ENCODE measurements around the gene TMEM51.

TMEM51 gene

DNA sequence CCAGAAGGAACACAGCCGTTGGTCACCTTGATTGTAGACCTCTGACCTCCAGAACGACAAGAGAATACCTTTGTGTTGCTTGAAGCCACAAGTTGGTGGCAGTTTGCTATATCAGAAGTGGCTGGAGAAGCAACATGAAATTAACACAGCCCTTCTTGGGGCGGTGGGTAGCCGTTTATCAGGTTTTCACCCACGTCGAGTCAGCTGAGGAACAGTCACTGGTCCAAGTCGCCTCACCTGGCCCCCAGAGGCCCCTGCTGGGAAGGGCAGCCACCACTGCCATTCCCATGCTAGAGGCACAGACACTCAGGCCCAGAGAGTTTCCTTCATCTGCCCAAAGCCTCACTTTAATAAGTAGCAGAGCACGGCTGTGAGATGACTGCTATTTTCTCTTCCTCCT lies 37.7 kb downstream of the TMEM51 start:
- Histone ChIP-seq H3F3A (ENCODE audit: control insufficient read depth, insufficient read depth) (no peaks in the 10 kb centered on the region), H3K36me3 (ENCODE audit: control insufficient read depth, low read length) (no peaks in the 10 kb centered on the region), H3K4me2 (ENCODE audit: low read length) (no peak overlapping the region), H4K20me1 (ENCODE audit: control insufficient read depth, insufficient read depth, low read depth, low read length) (no peaks in the 10 kb centered on the region), H3K27ac (ENCODE audit: low read depth, low read length) (no peak overlapping the region), H3K27me3 (ENCODE audit: control insufficient read depth, low read length) (peaks cover 8% of the 10 kb centered on the region; the same call in 1 of the 2 replicates), H3K9me2 (replicated peaks; ENCODE audit: control insufficient read depth, low read length) (no peaks in the 10 kb centered on the region), H3K4me1 (ENCODE audit: control insufficient read depth, low read length) (no peaks in the 10 kb centered on the region), H3K9me3 (ENCODE audit: control insufficient read depth, insufficient read depth, low read length) (no peaks in the 10 kb centered on the region), H3K4me3 (ENCODE audit: low read length) (no peak overlapping the region), H3K79me2 (ENCODE audit: control insufficient read depth, low read length) (no peaks in the 10 kb centered on the region)
- no peak for TF ChIP-seq EZH2phosphoT487 (IDR thresholded peaks at IDR 0.05; ENCODE audit: borderline replicate concordance, low read length)
- TF ChIP-seq, protein P1, sequence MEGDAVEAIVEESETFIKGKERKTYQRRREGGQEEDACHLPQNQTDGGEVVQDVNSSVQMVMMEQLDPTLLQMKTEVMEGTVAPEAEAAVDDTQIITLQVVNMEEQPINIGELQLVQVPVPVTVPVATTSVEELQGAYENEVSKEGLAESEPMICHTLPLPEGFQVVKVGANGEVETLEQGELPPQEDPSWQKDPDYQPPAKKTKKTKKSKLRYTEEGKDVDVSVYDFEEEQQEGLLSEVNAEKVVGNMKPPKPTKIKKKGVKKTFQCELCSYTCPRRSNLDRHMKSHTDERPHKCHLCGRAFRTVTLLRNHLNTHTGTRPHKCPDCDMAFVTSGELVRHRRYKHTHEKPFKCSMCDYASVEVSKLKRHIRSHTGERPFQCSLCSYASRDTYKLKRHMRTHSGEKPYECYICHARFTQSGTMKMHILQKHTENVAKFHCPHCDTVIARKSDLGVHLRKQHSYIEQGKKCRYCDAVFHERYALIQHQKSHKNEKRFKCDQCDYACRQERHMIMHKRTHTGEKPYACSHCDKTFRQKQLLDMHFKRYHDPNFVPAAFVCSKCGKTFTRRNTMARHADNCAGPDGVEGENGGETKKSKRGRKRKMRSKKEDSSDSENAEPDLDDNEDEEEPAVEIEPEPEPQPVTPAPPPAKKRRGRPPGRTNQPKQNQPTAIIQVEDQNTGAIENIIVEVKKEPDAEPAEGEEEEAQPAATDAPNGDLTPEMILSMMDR (IDR thresholded peaks at IDR 0.05; ENCODE audit: low read depth, low read length, poor library complexity, severe bottlenecking) = no peak

DNA sequence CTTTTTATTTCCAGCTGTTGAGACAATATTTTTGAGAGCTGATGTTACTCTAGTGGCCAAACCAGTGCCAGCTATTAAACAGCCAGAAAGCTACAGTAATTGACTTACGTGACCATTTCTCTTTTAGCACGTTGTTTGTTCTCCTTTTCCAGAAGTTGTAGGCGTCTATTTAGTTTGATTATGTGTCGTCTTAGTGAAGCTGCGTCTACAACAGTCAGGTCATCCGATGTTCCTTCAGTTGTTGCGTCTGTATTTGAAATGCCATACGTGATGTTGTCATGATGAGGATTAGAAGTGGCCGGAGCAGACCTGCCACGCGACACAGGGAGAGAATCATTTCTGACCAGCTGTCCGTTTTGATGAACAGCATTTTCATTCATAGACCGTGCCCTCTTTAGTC lies 38.2 kb downstream of the TMEM51 start:
- Histone ChIP-seq H3K27me3 (ENCODE audit: control insufficient read depth, low read length) (peaks cover 8% of the 10 kb centered on the region; the same call in 1 of the 2 replicates), H3K9me3 (ENCODE audit: control insufficient read depth, insufficient read depth, low read length) (no peaks in the 10 kb centered on the region), H3K27ac (ENCODE audit: low read depth, low read length) (no peak overlapping the region), H4K20me1 (ENCODE audit: control insufficient read depth, insufficient read depth, low read depth, low read length) (no peaks in the 10 kb centered on the region), H3K36me3 (ENCODE audit: control insufficient read depth, low read length) (no peaks in the 10 kb centered on the region), H3F3A (ENCODE audit: control insufficient read depth, insufficient read depth) (no peaks in the 10 kb centered on the region), H3K4me2 (ENCODE audit: low read length) (no peak overlapping the region), H3K79me2 (ENCODE audit: control insufficient read depth, low read length) (no peaks in the 10 kb centered on the region), H3K4me3 (ENCODE audit: low read length) (no peak overlapping the region), H3K9me2 (replicated peaks; ENCODE audit: control insufficient read depth, low read length) (no peaks in the 10 kb centered on the region), H3K4me1 (ENCODE audit: control insufficient read depth, low read length) (no peaks in the 10 kb centered on the region)
- TF ChIP-seq, protein P1 (IDR thresholded peaks at IDR 0.05; ENCODE audit: low read depth, low read length, poor library complexity, severe bottlenecking) = no peak
- TF ChIP-seq EZH2phosphoT487 (IDR thresholded peaks at IDR 0.05; ENCODE audit: borderline replicate concordance, low read length) = no peak

DNA sequence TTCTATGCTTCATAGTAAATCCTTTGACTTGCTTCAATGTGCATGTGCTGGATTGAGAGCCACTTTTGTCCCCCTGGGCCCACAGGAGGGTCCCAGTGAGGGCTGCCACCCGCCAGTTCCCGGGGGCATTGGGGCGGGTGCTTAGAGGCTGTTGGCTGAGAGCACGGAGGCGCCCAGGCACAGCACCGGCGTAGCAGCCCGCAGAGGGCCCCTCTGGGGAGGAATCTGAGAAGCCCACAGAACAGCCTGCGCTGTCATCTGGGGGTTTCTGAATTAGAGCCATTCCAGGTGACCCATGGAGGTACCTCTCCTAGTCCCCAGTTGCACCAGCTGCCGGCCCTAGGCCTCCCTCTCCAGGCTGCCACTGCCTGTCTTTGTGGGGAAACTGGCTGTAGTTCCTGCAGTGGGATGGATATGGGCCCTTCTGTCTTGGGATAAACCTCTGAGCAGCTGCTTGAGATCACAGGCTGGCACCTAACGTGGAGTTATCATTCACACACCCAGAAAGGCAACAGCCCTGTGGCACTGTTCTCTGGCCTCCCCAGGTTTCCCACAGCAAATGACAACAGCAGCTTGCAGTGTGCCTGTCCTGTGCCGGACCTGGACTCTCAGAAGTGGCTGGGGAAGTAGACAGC lies 39.5 kb downstream of the TMEM51 start:
- Histone ChIP-seq H3K4me2 (ENCODE audit: low read length) (no peak overlapping the region), H3K4me1 (ENCODE audit: control insufficient read depth, low read length) (no peaks in the 10 kb centered on the region), H3K27ac (ENCODE audit: low read depth, low read length) (no peak overlapping the region), H3K27me3 (ENCODE audit: control insufficient read depth, low read length) (peaks cover 8% of the 10 kb centered on the region; the same call in 1 of the 2 replicates), H3K9me2 (replicated peaks; ENCODE audit: control insufficient read depth, low read length) (no peaks in the 10 kb centered on the region), H3F3A (ENCODE audit: control insufficient read depth, insufficient read depth) (no peaks in the 10 kb centered on the region), H3K4me3 (ENCODE audit: low read length) (no peak overlapping the region), H4K20me1 (ENCODE audit: control insufficient read depth, insufficient read depth, low read depth, low read length) (no peaks in the 10 kb centered on the region), H3K79me2 (ENCODE audit: control insufficient read depth, low read length) (no peaks in the 10 kb centered on the region), H3K9me3 (ENCODE audit: control insufficient read depth, insufficient read depth, low read length) (no peaks in the 10 kb centered on the region), H3K36me3 (ENCODE audit: control insufficient read depth, low read length) (no peaks in the 10 kb centered on the region)
- TF ChIP-seq, protein P1 (IDR thresholded peaks at IDR 0.05; ENCODE audit: low read depth, low read length, poor library complexity, severe bottlenecking) = no peak
- TF ChIP-seq EZH2phosphoT487 (IDR thresholded peaks at IDR 0.05; ENCODE audit: borderline replicate concordance, low read length) = no peak

Measured in DOHH2 (cell line).